HG02884 (cell line): ENCODE data around the gene IFT122.
"Not testable (repeated sequence)": the region's sequence is repeated elsewhere in the genome, so short reads cannot be mapped to it uniquely, and the experiment has no call there.

Experiments used
- ATAC-seq: cut with Tn5 transposase; IDR thresholded peaks from one replicate; pipeline ENCODE4 v1.9.1; 2021; ENCODE audit warnings: mild to moderate bottlenecking, moderate library complexity; ENCODE audit not compliant: unreplicated experiment

IFT122 gene

DNA sequence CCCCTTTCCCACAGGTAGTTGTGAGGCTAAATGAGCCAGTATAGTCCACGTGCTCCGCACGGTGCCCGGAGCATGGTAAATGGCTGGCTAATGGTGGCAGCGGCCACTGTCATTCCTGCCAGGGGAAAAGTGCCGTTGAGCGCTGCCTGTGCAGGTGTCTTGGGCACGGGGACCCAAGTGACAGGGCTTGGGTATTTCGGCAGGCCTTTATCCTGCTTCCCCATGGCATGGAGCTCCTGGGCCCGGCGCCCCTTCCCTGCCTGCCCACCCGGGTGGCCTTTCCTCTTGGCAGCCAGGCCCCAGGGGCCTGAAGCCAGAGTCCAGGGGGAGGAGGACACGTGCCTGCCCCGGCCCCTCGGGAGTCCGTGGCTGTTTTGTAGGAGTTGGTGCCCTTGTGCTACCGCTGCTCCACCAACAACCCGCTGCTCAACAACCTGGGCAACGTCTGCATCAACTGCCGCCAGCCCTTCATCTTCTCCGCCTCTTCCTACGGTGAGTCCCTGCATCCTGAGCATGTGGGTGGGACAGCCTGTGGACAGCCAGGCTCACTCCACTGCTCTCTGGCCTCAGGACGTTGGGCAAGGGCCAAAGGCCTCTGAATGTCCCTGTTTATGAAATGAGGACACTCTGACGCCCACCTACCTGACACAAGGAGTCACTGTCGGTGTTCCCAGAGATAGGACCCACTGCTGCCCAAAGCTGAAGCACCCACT, 75.2 kb downstream of the IFT122 start:
- not testable (repeated sequence) for ATAC-seq

DNA sequence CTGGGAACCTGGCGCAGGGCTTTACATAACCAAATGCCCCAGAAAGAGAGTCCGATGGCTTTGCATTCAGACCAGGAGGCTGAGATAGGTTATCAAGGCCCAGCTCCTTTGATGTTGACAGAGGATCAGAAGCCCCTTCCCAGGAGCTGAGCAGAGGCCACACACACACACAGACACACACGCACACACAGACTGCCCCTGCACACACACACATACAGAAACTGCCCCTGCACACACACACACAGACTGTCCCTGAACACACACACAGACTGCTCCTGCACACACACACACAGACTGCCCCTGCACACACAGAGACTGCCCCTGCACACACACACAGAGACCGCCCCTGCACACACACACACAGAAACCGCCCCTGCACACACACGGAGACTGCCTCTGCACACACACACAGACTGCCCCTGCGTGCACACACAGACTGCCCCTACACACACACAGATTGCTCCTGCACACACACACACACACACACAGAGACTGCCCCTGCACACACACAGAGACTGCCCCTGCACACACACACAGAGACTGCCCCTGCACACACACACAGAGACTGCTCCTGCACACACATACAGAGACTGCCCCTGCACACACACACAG, 75.9 kb downstream of the IFT122 start:
- ATAC-seq = not testable (repeated sequence)

DNA sequence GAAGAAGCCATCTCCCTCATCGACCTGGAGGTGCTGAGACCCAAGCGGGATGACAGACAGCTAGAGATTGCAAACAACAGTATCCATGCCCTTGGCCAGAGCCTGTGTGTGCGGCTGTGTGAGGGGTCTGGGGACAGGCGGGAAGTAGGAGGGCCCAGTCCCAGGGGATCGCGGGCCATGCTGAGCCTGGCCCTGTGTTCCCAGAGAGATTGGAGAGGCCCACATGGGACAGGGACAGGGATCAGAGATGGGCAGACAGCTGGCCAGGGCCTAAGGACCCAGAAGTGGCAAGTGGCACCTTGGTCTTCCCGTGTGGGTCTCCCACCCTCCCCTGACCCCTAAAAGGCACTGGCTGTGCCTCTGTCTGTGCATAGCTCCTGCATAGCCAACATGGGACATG, 77.5 kb downstream of the IFT122 start:
- ATAC-seq = no peak

DNA sequence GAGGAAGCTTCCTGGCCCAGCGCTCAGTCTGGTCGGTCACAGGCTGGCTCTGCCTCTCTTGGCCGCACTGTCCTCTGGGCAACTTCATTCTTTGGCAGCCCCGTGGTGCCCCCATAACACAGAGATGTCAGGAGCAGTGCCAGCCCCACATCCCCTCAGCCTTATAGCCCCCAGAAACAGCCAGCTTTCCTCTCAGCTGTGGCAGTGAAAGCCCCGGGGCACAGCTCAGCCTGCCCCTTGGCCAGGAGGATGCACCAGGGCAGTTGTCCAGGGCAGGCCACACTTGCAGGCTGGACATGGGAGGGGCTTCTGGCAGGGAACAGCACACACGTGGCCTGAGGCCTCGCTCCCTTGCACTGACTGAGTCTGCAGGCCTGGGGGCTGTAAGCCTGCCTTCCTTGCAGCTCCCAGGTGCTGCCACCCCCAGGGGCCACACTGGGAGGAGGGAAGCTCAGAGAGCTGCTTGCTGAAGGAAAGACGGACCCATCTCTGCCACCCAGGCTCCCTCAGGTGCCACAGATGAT, 78.1 kb downstream of the IFT122 start:
- no peak for ATAC-seq

DNA sequence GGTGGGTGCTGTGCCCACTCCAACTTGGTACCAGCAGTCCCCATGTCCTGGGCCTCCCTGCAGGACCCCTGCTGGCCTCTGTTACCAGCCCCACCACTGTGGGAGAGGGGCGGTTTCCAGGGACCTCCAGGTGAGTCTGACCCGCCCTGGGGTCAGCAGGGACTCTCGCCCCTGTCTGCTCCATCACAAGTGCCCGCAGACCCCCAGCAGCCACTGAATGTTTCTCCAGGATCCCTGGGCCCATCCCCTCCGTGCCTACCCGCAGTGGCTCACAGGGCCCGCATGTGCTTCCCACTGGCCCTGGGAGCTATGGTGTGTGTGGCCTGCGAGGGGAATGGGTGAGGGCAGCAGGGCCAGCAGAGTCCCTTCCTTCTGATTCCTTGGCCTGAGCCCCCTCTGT, 78.6 kb downstream of the IFT122 start:
- ATAC-seq = no peak

DNA sequence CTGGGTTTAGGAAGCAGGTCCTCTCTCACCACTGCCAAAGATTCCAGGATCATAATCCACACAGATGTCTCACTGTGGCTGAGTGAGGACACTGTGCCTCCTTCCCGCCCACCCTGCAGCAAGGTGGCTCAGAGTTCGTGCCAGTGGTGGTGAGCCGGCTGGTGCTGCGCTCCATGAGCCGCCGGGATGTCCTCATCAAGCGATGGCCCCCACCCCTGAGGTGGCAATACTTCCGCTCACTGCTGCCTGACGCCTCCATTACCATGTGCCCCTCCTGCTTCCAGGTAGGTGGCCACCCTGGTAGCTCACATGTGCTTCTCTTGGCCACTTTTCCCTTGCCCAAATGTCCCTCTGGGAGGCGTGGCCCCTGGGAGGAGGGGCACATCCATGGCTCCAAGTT, 79.4 kb downstream of the IFT122 start:
- no peak for ATAC-seq

DNA sequence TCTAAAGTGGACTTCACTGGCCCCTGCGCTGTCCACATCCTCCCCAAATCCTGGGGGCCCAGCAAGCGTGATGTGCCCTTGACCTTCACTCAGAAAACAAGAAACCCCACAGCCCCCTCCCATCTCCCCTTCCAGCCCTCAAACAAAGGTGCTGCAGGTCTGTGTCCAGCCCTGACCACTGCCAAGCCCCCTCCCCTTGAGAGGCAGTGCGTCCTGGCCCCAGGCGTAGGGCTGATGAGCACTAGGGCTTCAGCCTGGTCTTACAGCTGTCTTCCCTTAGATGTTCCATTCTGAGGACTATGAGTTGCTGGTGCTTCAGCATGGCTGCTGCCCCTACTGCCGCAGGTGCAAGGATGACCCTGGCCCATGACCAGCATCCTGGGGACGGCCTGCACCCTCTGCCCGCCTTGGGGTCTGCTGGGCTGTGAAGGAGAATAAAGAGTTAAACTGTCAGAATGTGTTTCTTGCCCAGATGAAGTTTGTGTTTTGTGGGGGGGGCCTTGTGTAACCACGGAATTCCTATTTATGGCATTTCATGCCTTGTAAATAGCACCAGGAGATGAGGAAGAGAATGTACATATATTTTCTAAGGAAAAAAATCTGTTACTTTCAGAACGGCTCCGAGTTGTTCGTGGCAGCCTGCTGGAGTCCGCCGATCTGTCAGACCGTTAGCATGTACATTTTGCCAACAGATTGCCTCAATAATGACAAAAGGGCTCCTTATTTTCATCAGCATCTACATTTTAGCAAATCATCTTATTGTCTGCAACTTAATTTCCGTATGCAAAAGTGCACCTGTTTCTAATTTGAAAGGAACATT, 80.1 kb downstream of the IFT122 start:
- ATAC-seq = no peak

DNA sequence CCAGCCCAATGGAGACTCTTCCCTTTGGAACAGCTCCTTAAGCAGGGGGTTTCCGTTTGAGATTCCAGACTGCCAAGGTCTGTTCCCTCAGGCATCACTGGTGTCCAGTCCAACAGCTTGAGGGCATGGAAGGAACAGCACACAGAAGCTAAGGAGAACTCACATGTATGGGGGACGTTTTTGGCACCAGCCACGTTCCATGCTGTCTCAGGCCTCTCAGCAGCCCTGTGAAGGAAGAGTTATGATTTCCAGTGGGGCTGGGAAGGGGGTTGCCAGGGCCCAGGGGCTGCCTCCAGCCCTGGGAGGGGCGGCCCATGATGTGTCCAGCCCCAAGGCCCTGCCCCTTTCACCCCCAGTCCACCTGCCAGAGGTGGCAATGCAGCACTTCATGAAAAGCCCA, 80.9 kb downstream of the IFT122 start:
- ATAC-seq = no peak

DNA sequence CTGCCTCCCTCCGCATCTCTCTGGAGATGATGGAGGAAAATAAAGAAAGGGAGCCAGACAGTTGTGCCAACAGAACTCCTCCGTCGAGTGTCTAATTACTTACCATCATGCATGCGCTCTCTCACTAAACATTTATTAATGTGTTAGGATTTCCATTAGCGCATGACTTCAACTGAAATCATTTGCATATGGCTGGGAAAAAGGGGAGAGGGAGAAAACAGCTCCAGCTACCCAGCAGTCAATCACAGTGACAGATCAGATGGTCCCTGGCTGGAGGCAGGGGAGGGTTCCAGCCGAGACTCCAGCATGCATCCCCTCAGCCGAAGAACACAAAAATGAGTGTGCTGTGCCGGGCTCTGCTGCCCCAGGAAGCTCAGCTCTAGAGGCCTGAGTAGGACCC, 81.6 kb downstream of the IFT122 start:
- ATAC-seq = no peak

DNA sequence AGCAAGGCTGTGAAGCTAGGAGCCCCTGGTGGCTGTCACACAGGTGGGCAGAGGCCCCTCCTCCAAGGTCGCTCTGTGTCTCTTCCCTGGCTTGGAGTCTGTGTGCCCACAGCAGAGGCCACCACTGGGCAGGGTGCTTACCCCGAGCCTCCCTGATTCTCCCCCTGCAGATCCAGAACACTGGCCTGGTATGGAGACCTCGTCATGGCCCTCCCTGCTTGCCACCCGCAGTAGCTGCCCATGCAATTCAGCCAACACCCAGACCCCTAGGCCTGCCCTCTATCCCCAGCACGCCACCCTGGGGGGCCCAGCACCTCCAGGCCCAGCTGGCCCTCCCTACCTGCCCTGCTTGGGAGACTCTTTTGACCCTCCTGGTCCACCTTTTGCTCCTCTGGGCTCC, 82.9 kb downstream of the IFT122 start:
- ATAC-seq = no peak

DNA sequence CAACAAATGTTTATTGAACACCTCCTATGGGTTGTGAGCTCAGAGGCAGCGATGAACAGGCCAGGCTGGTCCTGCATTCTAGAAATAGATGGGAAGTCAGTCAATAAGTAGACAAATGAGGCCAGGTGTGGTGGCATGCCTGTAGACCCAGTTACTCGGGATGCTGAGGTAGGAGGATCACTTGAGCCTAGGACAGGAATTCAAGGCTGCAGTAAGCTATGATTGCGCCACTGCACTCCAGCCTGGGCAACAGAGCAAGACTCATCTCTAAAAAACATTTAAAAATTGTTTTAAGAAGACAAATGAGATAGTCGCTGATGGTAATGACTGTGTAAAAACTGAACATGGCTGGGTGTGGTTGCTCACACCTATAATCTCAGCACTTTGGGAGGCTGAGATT, 84.1 kb downstream of the IFT122 start:
- ATAC-seq = no peak

DNA sequence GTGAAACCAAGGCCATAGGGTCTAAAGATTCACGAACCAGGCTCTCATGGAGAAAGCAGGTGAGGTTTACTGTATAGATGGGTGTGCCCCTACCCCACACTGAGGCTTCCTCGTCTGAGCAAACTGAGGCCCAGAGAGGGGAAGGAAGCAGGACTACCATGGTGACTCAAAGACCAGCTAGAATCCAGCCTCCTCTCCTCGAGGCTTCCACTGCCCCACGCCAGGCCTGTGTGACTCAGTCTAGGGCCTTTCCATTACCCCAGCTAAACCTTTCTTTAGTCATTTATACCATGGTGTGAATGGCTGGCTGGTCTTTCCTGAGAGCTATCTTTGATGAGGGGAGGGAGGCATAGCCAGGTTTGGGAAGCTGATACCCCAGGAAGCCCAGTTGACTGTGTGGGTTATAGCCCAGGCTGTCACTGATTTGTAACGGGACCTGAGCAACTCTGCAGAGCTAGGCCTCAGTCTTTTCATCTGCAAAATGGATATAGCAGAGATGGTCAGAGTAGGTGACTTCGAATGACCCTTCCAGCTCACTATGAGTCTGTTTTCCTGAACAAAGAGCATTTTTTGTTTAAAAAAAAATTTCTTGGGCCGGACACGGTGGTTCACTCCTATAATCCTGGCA, 85.4 kb downstream of the IFT122 start:
- no peak for ATAC-seq

DNA sequence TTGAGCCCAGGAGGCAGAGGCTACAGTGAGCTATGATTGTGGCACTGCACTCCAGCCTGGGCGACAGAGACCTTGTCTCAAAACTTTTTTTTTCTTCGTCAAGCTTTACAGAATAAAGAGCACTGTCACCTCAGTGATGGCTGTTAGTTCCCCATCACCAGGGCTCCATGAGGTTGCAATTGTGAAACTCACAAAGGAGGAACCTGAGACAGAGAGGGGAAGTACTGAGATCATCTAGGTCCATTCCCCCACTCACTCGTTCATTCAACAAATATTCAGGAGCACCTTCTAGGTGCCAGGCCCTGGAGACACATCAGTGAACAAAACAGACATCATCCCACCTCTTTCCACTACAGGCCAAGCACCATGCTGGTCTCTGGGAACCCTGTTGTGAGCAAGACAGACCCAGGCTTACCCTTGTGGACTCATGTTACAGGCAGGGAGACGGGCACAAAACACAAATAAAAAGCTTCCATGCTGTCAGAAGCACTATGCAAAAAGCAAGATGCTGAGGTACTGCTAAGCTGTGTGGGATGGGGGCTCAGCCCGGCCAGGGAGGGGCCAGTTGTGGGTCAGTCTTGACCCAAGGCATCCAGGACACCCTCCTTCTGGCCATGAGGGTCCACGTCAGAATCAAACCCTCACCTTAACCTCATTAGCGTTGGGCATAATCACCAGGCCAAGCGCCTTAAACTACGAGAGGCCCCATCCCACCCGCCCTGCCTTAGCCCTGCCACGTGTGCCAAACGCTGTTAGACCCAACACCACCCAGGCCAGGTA, 86.3 kb downstream of the IFT122 start:
- ATAC-seq = peak; percentile 97

DNA sequence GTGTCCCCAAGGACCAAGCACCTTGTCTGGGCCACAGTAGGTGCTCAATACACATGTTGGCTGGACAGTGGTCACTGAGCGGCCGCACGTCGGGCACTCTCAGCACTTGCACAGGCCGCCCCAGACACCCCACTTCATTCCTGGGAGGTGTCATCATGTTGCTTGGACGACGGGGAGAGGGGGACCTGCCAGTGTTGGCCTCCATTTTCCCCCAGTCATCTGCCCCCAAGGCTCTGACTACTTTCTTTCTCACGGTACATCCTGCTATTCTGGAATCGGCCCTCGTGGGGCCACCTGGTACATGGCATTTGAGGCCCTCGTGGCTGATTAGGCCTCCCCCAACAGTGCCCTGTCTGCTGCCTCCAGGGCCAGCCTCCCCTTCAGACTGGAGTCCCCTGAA, 87.2 kb downstream of the IFT122 start:
- ATAC-seq = no peak

DNA sequence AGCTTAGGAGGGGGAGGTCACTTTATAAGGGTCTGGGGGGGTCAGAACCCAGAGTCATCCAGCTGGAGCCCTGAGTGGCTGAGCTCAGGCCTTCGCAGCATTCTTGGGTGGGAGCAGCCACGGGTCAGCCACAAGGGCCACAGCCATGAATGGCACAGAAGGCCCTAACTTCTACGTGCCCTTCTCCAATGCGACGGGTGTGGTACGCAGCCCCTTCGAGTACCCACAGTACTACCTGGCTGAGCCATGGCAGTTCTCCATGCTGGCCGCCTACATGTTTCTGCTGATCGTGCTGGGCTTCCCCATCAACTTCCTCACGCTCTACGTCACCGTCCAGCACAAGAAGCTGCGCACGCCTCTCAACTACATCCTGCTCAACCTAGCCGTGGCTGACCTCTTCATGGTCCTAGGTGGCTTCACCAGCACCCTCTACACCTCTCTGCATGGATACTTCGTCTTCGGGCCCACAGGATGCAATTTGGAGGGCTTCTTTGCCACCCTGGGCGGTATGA, 88.6 kb downstream of the IFT122 start, which contains the start of gene RHO:
Gene RHO (plus strand): TSS at position 51 of the 512 bp plus-strand sequence. CDS start 95 bp downstream, at position 146.
- no peak for ATAC-seq

DNA sequence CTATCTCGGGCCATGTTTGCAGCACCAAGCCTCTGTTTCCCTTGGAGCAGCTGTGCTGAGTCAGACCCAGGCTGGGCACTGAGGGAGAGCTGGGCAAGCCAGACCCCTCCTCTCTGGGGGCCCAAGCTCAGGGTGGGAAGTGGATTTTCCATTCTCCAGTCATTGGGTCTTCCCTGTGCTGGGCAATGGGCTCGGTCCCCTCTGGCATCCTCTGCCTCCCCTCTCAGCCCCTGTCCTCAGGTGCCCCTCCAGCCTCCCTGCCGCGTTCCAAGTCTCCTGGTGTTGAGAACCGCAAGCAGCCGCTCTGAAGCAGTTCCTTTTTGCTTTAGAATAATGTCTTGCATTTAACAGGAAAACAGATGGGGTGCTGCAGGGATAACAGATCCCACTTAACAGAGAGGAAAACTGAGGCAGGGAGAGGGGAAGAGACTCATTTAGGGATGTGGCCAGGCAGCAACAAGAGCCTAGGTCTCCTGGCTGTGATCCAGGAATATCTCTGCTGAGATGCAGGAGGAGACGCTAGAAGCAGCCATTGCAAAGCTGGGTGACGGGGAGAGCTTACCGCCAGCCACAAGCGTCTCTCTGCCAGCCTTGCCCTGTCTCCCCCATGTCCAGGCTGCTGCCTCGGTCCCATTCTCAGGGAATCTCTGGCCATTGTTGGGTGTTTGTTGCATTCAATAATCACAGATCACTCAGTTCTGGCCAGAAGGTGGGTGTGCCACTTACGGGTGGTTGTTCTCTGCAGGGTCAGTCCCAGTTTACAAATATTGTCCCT, 89.6 kb downstream of the IFT122 start:
- no peak for ATAC-seq

DNA sequence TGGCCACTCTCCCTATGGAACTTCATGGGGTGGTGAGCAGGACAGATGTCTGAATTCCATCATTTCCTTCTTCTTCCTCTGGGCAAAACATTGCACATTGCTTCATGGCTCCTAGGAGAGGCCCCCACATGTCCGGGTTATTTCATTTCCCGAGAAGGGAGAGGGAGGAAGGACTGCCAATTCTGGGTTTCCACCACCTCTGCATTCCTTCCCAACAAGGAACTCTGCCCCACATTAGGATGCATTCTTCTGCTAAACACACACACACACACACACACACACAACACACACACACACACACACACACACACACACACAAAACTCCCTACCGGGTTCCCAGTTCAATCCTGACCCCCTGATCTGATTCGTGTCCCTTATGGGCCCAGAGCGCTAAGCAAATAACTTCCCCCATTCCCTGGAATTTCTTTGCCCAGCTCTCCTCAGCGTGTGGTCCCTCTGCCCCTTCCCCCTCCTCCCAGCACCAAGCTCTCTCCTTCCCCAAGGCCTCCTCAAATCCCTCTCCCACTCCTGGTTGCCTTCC, 90.3 kb downstream of the IFT122 start:
- no peak for ATAC-seq

DNA sequence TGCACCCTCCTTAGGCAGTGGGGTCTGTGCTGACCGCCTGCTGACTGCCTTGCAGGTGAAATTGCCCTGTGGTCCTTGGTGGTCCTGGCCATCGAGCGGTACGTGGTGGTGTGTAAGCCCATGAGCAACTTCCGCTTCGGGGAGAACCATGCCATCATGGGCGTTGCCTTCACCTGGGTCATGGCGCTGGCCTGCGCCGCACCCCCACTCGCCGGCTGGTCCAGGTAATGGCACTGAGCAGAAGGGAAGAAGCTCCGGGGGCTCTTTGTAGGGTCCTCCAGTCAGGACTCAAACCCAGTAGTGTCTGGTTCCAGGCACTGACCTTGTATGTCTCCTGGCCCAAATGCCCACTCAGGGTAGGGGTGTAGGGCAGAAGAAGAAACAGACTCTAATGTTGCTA, 90.8 kb downstream of the IFT122 start:
- ATAC-seq = no peak

DNA sequence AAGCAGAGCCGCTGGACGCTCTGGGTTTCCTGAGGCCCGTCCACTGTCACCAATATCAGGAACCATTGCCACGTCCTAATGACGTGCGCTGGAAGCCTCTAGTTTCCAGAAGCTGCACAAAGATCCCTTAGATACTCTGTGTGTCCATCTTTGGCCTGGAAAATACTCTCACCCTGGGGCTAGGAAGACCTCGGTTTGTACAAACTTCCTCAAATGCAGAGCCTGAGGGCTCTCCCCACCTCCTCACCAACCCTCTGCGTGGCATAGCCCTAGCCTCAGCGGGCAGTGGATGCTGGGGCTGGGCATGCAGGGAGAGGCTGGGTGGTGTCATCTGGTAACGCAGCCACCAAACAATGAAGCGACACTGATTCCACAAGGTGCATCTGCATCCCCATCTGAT, 91.7 kb downstream of the IFT122 start:
- ATAC-seq = no peak
